Stomach smooth muscle (tissue), 2 donors: Measurements from ENCODE around the gene METRNL.
"Not testable (repeated sequence)": the region's sequence is repeated elsewhere in the genome, so short reads cannot be mapped to it uniquely, and the experiment has no call there.

Source experiments
- H3K27ac ChIP-seq: one replicate; pipeline ENCODE4 v1.7.0; 2013; ENCODE audit warnings: mild to moderate bottlenecking, low read length, inconsistent platforms
- H3K27me3 ChIP-seq, 2 donors: one replicate each; pipeline ENCODE4 v1.7.0; 2013; ENCODE audit warnings: low read length in 2 of 2; ENCODE audit not compliant: insufficient read depth in 2 of 2, control insufficient read depth in 1 of 2
- H3K36me3 ChIP-seq, 2 donors: one replicate each; pipeline ENCODE4 v1.7.0; 2013; ENCODE audit warnings: low read length in 2 of 2; ENCODE audit not compliant: control insufficient read depth in 2 of 2, insufficient read depth in 2 of 2
- H3K4me1 ChIP-seq: one replicate; pipeline ENCODE4 v1.7.0; 2013; ENCODE audit warnings: low read length; ENCODE audit not compliant: control insufficient read depth, insufficient read depth
- H3K4me3 ChIP-seq, 2 donors: one replicate each; pipeline ENCODE4 v1.7.0; 2013; ENCODE audit warnings: low read length in 2 of 2
- H3K9ac ChIP-seq, 2 donors: one replicate each; pipeline ENCODE4 v1.7.0; 2013; ENCODE audit warnings: low read length in 2 of 2, mild to moderate bottlenecking in 1 of 2
- H3K9me3 ChIP-seq, 2 donors: one replicate each; pipeline ENCODE4 v1.7.0; 2013; ENCODE audit warnings: low read length in 2 of 2; ENCODE audit not compliant: control insufficient read depth in 2 of 2
- donor health status: healthy.
- donor health status: Pancreatic carcinoma.

METRNL gene

GRCh38 chr17:83037874-83038165, 41.6 kb upstream of the METRNL start:
- H3K27ac ChIP-seq = no peak overlapping the region
- H3K4me3 ChIP-seq = no peak overlapping the region
- peaks cover 0 to 4% of the 10 kb centered on the region in 2 donors for H3K9me3 ChIP-seq
- H3K9ac ChIP-seq = no peak overlapping the region
- peaks cover 0 to 3% of the 10 kb centered on the region in 2 donors for H3K36me3 ChIP-seq
- no peaks in the 10 kb centered on the region for H3K27me3 ChIP-seq
- no peaks in the 10 kb centered on the region for H3K4me1 ChIP-seq

GRCh38 chr17:83038983-83039382, 40.4 kb upstream of the METRNL start:
- not testable (repeated sequence) for H3K9ac ChIP-seq, H3K36me3 ChIP-seq, H3K9me3 ChIP-seq, H3K27me3 ChIP-seq, H3K4me3 ChIP-seq, H3K4me1 ChIP-seq, H3K27ac ChIP-seq

- H3K27ac ChIP-seq = no peak overlapping the region
- peaks cover 0 to 3% of the 10 kb centered on the region in 2 donors for H3K36me3 ChIP-seq
- H3K4me3 ChIP-seq = no peak overlapping the region
- H3K4me1 ChIP-seq = no peaks in the 10 kb centered on the region
- H3K9me3 ChIP-seq = peaks cover 0 to 4% of the 10 kb centered on the region in 2 donors
- H3K9ac ChIP-seq = no peak overlapping the region
- H3K27me3 ChIP-seq = no peaks in the 10 kb centered on the region
Observed at GRCh38 chr17:83041305-83041704, 38.1 kb upstream of the METRNL start.

- no peak overlapping the region for H3K27ac ChIP-seq
- peaks cover 0 to 8% of the 10 kb centered on the region in 2 donors for H3K36me3 ChIP-seq
- H3K9ac ChIP-seq = no peak overlapping the region
- H3K4me1 ChIP-seq = no peaks in the 10 kb centered on the region
- peaks cover 0 to 4% of the 10 kb centered on the region in 2 donors for H3K9me3 ChIP-seq
- no peak overlapping the region for H3K4me3 ChIP-seq
- no peaks in the 10 kb centered on the region for H3K27me3 ChIP-seq
Observed at GRCh38 chr17:83042522-83043158, 36.8 kb upstream of the METRNL start.

DNA sequence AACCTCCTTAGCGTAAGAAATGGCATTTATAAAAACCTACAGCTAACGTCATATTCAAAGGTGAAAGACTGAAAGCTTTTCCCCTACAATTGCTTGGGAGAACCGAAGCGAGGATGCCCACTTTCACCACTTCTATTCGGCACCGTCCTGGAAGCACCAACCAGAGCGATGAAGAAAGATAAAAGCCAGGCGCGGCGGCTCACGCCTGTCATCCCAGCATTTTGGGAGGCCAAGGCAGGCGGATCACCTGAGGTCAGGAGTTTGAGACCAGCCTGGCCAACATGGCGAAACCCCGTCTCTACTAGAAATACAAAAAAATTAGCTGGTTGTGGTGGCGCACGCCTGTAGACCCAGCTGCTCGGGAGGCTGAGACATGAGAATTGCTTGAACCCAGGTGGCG, 34.9 kb upstream of the METRNL start:
- not testable (repeated sequence) for H3K36me3 ChIP-seq, H3K4me3 ChIP-seq, H3K9me3 ChIP-seq

DNA sequence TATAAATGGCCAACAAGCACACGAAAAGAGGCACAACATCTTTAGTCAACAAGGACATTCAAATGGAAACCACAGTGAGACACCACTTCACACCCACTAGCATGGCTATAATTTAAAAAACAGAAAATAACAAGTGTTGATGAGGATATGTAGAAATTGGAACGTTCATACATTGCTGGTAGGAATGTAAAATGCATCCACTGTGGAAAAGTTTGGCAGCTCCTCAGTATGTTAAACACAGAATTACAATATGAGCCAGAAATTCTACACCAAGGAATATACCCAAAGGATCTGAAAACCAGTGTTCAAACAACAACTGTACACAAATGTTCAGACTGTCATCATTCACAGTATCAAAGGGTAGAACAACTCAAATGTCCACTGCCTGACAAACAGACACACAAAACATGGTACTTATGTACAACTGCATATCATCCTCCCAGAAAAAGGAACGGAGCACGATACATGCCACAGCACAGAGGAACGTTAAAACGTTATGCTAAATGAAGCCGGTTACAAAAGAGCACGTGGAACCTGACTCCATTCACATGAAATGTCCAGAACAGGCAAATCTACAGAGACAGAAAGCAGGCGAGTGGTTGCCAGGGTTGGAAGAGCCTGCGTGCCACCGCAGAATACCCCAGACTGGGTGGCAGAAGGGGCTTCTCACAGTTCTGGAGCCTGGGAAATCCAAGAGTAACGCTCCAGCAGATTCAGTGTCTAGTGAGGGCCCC, 32.8 kb upstream of the METRNL start:
- peaks cover 0 to 4% of the 10 kb centered on the region in 2 donors for H3K9me3 ChIP-seq
- no peak overlapping the region for H3K4me3 ChIP-seq
- peaks cover 0 to 5% of the 10 kb centered on the region in 2 donors for H3K36me3 ChIP-seq
- H3K9ac ChIP-seq = no peak overlapping the region
- no peak overlapping the region for H3K27ac ChIP-seq
- H3K4me1 ChIP-seq = peaks cover 5% of the 10 kb centered on the region
- no peaks in the 10 kb centered on the region for H3K27me3 ChIP-seq

More for the DNA sequence above, 34.9 kb upstream of the METRNL start:
- H3K27ac ChIP-seq, H3K9ac ChIP-seq, H3K27me3 ChIP-seq, H3K4me1 ChIP-seq: not testable (repeated sequence)

- peaks cover 7% of the 10 kb centered on the region for H3K4me1 ChIP-seq
Observed at GRCh38 chr17:83047182-83047478, 32.3 kb upstream of the METRNL start.

GRCh38 chr17:83047818-83048475, 31.5 kb upstream of the METRNL start:
- H3K4me3 ChIP-seq, H3K9me3 ChIP-seq, H3K27me3 ChIP-seq, H3K36me3 ChIP-seq, H3K27ac ChIP-seq, H3K9ac ChIP-seq: not testable (repeated sequence)
- H3K4me1 ChIP-seq = peaks cover 11% of the 10 kb centered on the region

More at GRCh38 chr17:83047182-83047478, 32.3 kb upstream of the METRNL start:
- H3K36me3 ChIP-seq = peaks cover 0 to 5% of the 10 kb centered on the region in 2 donors
- H3K4me3 ChIP-seq = no peak overlapping the region
- no peak overlapping the region for H3K27ac ChIP-seq
- no peaks in the 10 kb centered on the region for H3K27me3 ChIP-seq
- no peak overlapping the region for H3K9ac ChIP-seq
- H3K9me3 ChIP-seq = peaks cover 0 to 4% of the 10 kb centered on the region in 2 donors

- Histone ChIP-seq H3K36me3 (peaks cover 0 to 5% of the 10 kb centered on the region in 2 donors), H3K9me3 (no peaks in the 10 kb centered on the region), H3K27ac (no peak overlapping the region), H3K4me1 (peaks cover 11% of the 10 kb centered on the region), H3K27me3 (no peaks in the 10 kb centered on the region), H3K9ac (peak overlapping the region in 1 of 2 donors; percentile 62), H3K4me3 (peak overlapping the region; percentile 70 to 84)
Observed at GRCh38 chr17:83050651-83051395, 28.6 kb upstream of the METRNL start.

GRCh38 chr17:83051396-83052240, 27.8 kb upstream of the METRNL start:
- no peaks in the 10 kb centered on the region for H3K27me3 ChIP-seq
- H3K27ac ChIP-seq = peak overlapping the region; percentile 76
- no peaks in the 10 kb centered on the region for H3K9me3 ChIP-seq
- peaks cover 11% of the 10 kb centered on the region for H3K4me1 ChIP-seq
- H3K9ac ChIP-seq = peak overlapping the region; percentile 62 to 72
- peak overlapping the region; percentile 70 to 84 for H3K4me3 ChIP-seq
- H3K36me3 ChIP-seq = peaks cover 0 to 5% of the 10 kb centered on the region in 2 donors
